OCI-LY3 (cell line): ENCODE measurements around the gene PPP3R1.

ENCODE experiments used
- EZH2phosphoT487 ChIP-seq: fragments of 200-600 bp; shearing (Covaris generic); IDR thresholded peaks from 2 replicates; pipeline ENCODE4 v1.6.1; 2018; ENCODE audit warnings: antibody characterized with exemption, mixed run types, low read depth
- TF ChIP-seq, protein P1 (sequence below): fragments of 200-600, 300-600 bp; sonication (generic); IDR thresholded peaks from 2 replicates; pipeline ENCODE4 v1.5.1; 2014; ENCODE audit warnings: antibody characterized with exemption, low read length, low read depth

DNA sequence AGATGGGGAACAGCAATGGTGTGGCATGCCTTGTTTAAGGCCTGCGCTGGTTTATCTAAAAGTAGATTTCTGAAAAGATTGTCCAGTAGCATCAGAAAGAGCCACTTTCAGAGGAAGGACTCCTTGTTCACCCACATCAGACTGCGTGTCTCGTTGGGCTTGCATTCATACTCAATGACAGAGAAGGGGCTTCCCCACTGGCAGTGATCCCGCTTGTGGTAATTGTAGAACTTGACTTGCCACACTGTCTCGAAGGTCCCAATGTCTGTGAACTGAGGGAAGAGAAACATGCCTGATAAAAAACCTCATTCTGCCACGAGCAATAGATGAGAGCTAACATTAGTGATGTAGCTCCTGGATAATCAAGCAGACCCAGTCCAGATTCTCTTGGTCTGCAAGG lies 41.4 kb upstream of the PPP3R1 start:
- TF ChIP-seq, protein P1, sequence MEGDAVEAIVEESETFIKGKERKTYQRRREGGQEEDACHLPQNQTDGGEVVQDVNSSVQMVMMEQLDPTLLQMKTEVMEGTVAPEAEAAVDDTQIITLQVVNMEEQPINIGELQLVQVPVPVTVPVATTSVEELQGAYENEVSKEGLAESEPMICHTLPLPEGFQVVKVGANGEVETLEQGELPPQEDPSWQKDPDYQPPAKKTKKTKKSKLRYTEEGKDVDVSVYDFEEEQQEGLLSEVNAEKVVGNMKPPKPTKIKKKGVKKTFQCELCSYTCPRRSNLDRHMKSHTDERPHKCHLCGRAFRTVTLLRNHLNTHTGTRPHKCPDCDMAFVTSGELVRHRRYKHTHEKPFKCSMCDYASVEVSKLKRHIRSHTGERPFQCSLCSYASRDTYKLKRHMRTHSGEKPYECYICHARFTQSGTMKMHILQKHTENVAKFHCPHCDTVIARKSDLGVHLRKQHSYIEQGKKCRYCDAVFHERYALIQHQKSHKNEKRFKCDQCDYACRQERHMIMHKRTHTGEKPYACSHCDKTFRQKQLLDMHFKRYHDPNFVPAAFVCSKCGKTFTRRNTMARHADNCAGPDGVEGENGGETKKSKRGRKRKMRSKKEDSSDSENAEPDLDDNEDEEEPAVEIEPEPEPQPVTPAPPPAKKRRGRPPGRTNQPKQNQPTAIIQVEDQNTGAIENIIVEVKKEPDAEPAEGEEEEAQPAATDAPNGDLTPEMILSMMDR = no peak
- TF ChIP-seq EZH2phosphoT487 = no peak
